Esophagus muscularis mucosa (tissue), 4 donors: ENCODE data around the gene NSRP1. TPM values are rescaled to one million over a fixed set of nuclear protein-coding genes. Genes with fewer than 3 reads are reported as not detected.

Experiments used
- DNase-seq: peaks from one replicate; pipeline ENCODE4 v3.0.0-alpha.2; 2017; ENCODE audit errors: extremely low spot score
- H3K27ac ChIP-seq, 4 donors: fragments of 200-600 bp; sonication (generic); replicated peaks in 1 of 4; 1 replicate in 3 of 4; 2 replicates in 1 of 4; pipeline ENCODE4 v1.5.1; 2016 to 2019; ENCODE audit warnings: mild to moderate bottlenecking in 1 of 4
- H3K27me3 ChIP-seq, 4 donors: fragments of 200-600 bp; sonication (generic); one replicate each; pipeline versions ENCODE4 v1.5.1 to v1.6.0; 2016 to 2019
- H3K36me3 ChIP-seq, 4 donors: fragments of 200-600 bp; sonication (generic); one replicate each; pipeline ENCODE4 v1.5.1; 2016 to 2019
- H3K4me1 ChIP-seq, 4 donors: fragments of 200-600 bp; sonication (generic); one replicate each; pipeline ENCODE4 v1.5.1; 2016 to 2019
- H3K4me3 ChIP-seq, 4 donors: fragments of 200-600 bp; sonication (generic); 1 replicate in 2 of 4; 2 replicates in 2 of 4; pipeline ENCODE4 v1.5.1; 2016 to 2019; ENCODE audit warnings: mild to moderate bottlenecking in 4 of 4, moderate library complexity in 1 of 4
- H3K9me3 ChIP-seq, 4 donors: fragments of 200-600 bp; sonication (generic); 1 replicate in 3 of 4; 2 replicates in 1 of 4; pipeline ENCODE4 v1.5.1; 2016 to 2019
- CTCF ChIP-seq, 3 experiments: fragments of 200-600 bp in 2 of 3; fragments of 450-650 bp in 1 of 3; sonication (generic) in 2 of 3; IDR thresholded peaks; one replicate each; pipeline ENCODE4 v1.5.1; 2017 to 2019; ENCODE audit warnings: antibody characterized with exemption in 3 of 3, mild to moderate bottlenecking in 2 of 3, moderate library complexity in 1 of 3
- EP300 ChIP-seq: sonication (generic); formaldehyde crosslinking; IDR thresholded peaks from one replicate; pipeline ENCODE4 v1.6.1; 2017; ENCODE audit warnings: antibody characterized with exemption
- POLR2A ChIP-seq: fragments of 450-650 bp; IDR thresholded peaks from one replicate; pipeline ENCODE4 v1.6.1; 2017; ENCODE audit warnings: antibody characterized with exemption, moderate library complexity, mild to moderate bottlenecking, low read depth
- POLR2AphosphoS5 ChIP-seq, 2 donors: sonication (generic); formaldehyde crosslinking; IDR thresholded peaks; one replicate each; pipeline ENCODE4 v1.6.1; 2017; ENCODE audit warnings: antibody characterized with exemption in 2 of 2
- WGBS: methylation state at CpG from one replicate; pipeline ENCODE4 v1.1.5; 2018; 5-methylcytosine and 5-hydroxymethylcytosine counted together
- intact Hi-C: fragments of 100-400 bp; cut with DNase I; formaldehyde crosslinking; loops from one replicate; pipeline ENCODE4 v1.15.1; 2023
- total RNA-seq, 4 donors: library from RNA; depleted of rRNA; stranded (reverse); fragments of >200 nt; gene quantifications; one replicate each; pipeline versions ENCODE4 v1.1.0 to v1.2.1, GENCODE V29; 2016

Gene NSRP1
- total RNA-seq, 4 donors from 2014 or later, result 20.0 to 38.6 (median 30.3) TPM

- no peak overlapping the region for H3K4me3 ChIP-seq
- no peaks in the 10 kb centered on the region for H3K9me3 ChIP-seq
- 78% methylated on average over 4 of the region's 4 CpGs for WGBS
- intact Hi-C loops, result no loop called here
- no peaks in the 10 kb centered on the region for H3K36me3 ChIP-seq
- no peaks in the 10 kb centered on the region for H3K4me1 ChIP-seq
- no peak overlapping the region for H3K27ac ChIP-seq
- DNase-seq, result no peak
- TF ChIP-seq POLR2AphosphoS5 (IDR thresholded peaks at IDR 0.05), result no peak
- TF ChIP-seq EP300, result no peak
- no peak for TF ChIP-seq CTCF (IDR thresholded peaks at IDR 0.05)
- no peak for TF ChIP-seq POLR2A
- H3K27me3 ChIP-seq, result no peaks in the 10 kb centered on the region
Measured at GRCh38 chr17:30219315-30219714, 102.7 kb downstream of the NSRP1 start.

GRCh38 chr17:30219833-30220232, 103.2 kb downstream of the NSRP1 start:
- intact Hi-C loops, result no loop called here
- H3K4me1 ChIP-seq, result no peaks in the 10 kb centered on the region

GRCh38 chr17:30220414-30220813, 103.8 kb downstream of the NSRP1 start:
- 81% methylated on average over 5 of the region's 5 CpGs for WGBS
- Histone ChIP-seq H3K27me3 (peaks cover 0 to under 1% (median 0%) of the 10 kb centered on the region in 4 donors), H3K4me1 (no peaks in the 10 kb centered on the region), H3K27ac (no peak overlapping the region), H3K36me3 (no peaks in the 10 kb centered on the region), H3K9me3 (no peaks in the 10 kb centered on the region), H3K4me3 (no peak overlapping the region)
- DNase-seq, result no peak
- TF ChIP-seq CTCF (IDR thresholded peaks at IDR 0.05), result no peak
- TF ChIP-seq POLR2A, result no peak
- TF ChIP-seq POLR2AphosphoS5 (IDR thresholded peaks at IDR 0.05), result no peak
- TF ChIP-seq EP300, result no peak
- intact Hi-C loops, result no loop called here

More at GRCh38 chr17:30219833-30220232, 103.2 kb downstream of the NSRP1 start:
- no peak overlapping the region for H3K4me3 ChIP-seq
- H3K27me3 ChIP-seq, result no peaks in the 10 kb centered on the region
- WGBS, result 88% methylated on average over 7 of the region's 7 CpGs
- H3K36me3 ChIP-seq, result no peaks in the 10 kb centered on the region
- H3K9me3 ChIP-seq, result no peaks in the 10 kb centered on the region
- no peak for DNase-seq
- H3K27ac ChIP-seq, result no peak overlapping the region
- TF ChIP-seq EP300 (no peak), POLR2AphosphoS5 (IDR thresholded peaks at IDR 0.05) (no peak), CTCF (IDR thresholded peaks at IDR 0.05) (no peak), POLR2A (no peak)

- no peaks in the 10 kb centered on the region for H3K36me3 ChIP-seq
- 85% methylated on average over 8 of the region's 10 CpGs for WGBS
- peaks cover 0 to 9% (median 0%) of the 10 kb centered on the region in 4 donors for H3K27me3 ChIP-seq
- H3K9me3 ChIP-seq, result no peaks in the 10 kb centered on the region
- TF ChIP-seq POLR2AphosphoS5 (IDR thresholded peaks at IDR 0.05) (no peak), CTCF (IDR thresholded peaks at IDR 0.05) (no peak), POLR2A (no peak), EP300 (no peak)
- H3K27ac ChIP-seq, result no peak overlapping the region
- H3K4me1 ChIP-seq, result no peaks in the 10 kb centered on the region
- intact Hi-C loops, result no loop called here
- H3K4me3 ChIP-seq, result no peak overlapping the region
- DNase-seq, result no peak
Measured at GRCh38 chr17:30221346-30221745, 104.7 kb downstream of the NSRP1 start.

GRCh38 chr17:30222251-30222650, 105.6 kb downstream of the NSRP1 start:
- Histone ChIP-seq H3K27me3 (peaks cover 0 to 11% (median 0%) of the 10 kb centered on the region in 4 donors), H3K4me3 (no peak overlapping the region), H3K36me3 (no peaks in the 10 kb centered on the region), H3K9me3 (no peaks in the 10 kb centered on the region), H3K4me1 (no peaks in the 10 kb centered on the region), H3K27ac (no peak overlapping the region)
- 85% methylated on average over 3 of the region's 4 CpGs for WGBS
- DNase-seq, result no peak
- intact Hi-C loops, result no loop called here
- TF ChIP-seq EP300, result no peak
- no peak for TF ChIP-seq POLR2AphosphoS5 (IDR thresholded peaks at IDR 0.05)
- no peak for TF ChIP-seq CTCF (IDR thresholded peaks at IDR 0.05)
- no peak for TF ChIP-seq POLR2A
